DMS153 treated with DMSO at 0.1 percent for 48 hours (cell line): ENCODE results near the gene HES4.
"Not testable (repeated sequence)": the region's sequence is repeated elsewhere in the genome, so short reads cannot be mapped to it uniquely, and the experiment has no call there.

Source experiments
- DNase-seq: peaks from one replicate; lab custom pipeline; 2025; ENCODE audit not compliant: unreplicated experiment; lab: John Stamatoyannopoulos, UW

HES4 gene

GRCh38 chr1:1033731-1034438, 34.0 kb upstream of the HES4 start:
- peak; percentile 46 for DNase-seq

- DNase-seq = peak; percentile 97
Measured at GRCh38 chr1:1033009-1033587, 33.2 kb upstream of the HES4 start.

- peak; percentile 49 for DNase-seq
Measured at GRCh38 chr1:1032424-1032823, 32.5 kb upstream of the HES4 start.

GRCh38 chr1:1031659-1032235, 31.9 kb upstream of the HES4 start:
- no peak for DNase-seq

- DNase-seq = not testable (repeated sequence)
Measured at GRCh38 chr1:1030867-1031658, 31.2 kb upstream of the HES4 start.

- DNase-seq = no peak
Measured at GRCh38 chr1:1027791-1028190, 27.9 kb upstream of the HES4 start.

GRCh38 chr1:1026599-1027413, 26.9 kb upstream of the HES4 start:
- no peak for DNase-seq

- no peak for DNase-seq
Measured at GRCh38 chr1:1025730-1026129, 25.8 kb upstream of the HES4 start.

GRCh38 chr1:1024771-1025699, 25.1 kb upstream of the HES4 start:
- no peak for DNase-seq

GRCh38 chr1:1024149-1024770, 24.4 kb upstream of the HES4 start:
- DNase-seq = no peak

- no peak for DNase-seq
Measured at GRCh38 chr1:1023700-1024099, 23.8 kb upstream of the HES4 start.

- DNase-seq = no peak
Measured at GRCh38 chr1:1022302-1023009, 22.6 kb upstream of the HES4 start.

- DNase-seq = no peak
Measured at GRCh38 chr1:1021920-1022259, 22.0 kb upstream of the HES4 start.

- peak; percentile 45 for DNase-seq
Measured at GRCh38 chr1:1021010-1021919, 21.4 kb upstream of the HES4 start.

- DNase-seq = no peak
Measured at GRCh38 chr1:1020415-1021009, 20.6 kb upstream of the HES4 start.

GRCh38 chr1:1020000-1020404, 20.1 kb upstream of the HES4 start, which contains the start of gene AGRN:
Gene AGRN, plus strand, starts transcription at chr1:1020120. Its CDS starts 53 bp downstream, at chr1:1020173.
- no peak for DNase-seq
